ENCODE results near the gene SDF2L1. TPM values are rescaled to one million over a fixed set of nuclear protein-coding genes. Genes with fewer than 3 reads are reported as not detected.

Gene SDF2L1
- total and polyA plus RNA-seq, 2 of the 13 experiments (the other 11 are each of a cell fraction or from before 2014, with no cell fraction given), result 18.0 to 57.4 TPM

- intact Hi-C loops (cut with micrococcal nuclease; ENCODE audit: unreplicated experiment), result no loop called here
- BruUV-seq (replicated peaks), result no TSS peak
- no peaks in the 10 kb centered on the region for H3K9me3 ChIP-seq (ENCODE audit: low read length)
- POLR2A ChIA-PET, result no interaction called here
- H2AFZ ChIP-seq (ENCODE audit: low read length), result no peak overlapping the region
- 86% methylated on average over 3 of the region's 3 CpGs for WGBS (ENCODE audit: low lambda C conversion rate)
- TF ChIP-seq PAX8 (CRISPR knock-in tag; IDR thresholded peaks at IDR 0.05; ENCODE audit: borderline replicate concordance) (no peak), ZNF546 (CRISPR knock-in tag; conservative IDR thresholded peaks at IDR 0.05) (no peak), GMEB1 (CRISPR knock-in tag; IDR thresholded peaks at IDR 0.05; ENCODE audit: borderline replicate concordance) (no peak), ZNF607 (CRISPR knock-in tag; IDR thresholded peaks at IDR 0.05; ENCODE audit: borderline replicate concordance) (no peak), ZNF580 (CRISPR knock-in tag; IDR thresholded peaks at IDR 0.05; ENCODE audit: borderline replicate concordance, low read depth) (no peak), ZNF615 (CRISPR knock-in tag; IDR thresholded peaks at IDR 0.05; ENCODE audit: borderline replicate concordance) (no peak)
- H3K79me2 ChIP-seq (ENCODE audit: insufficient read depth, low read length), result peaks cover 14% of the 10 kb centered on the region
- no peak overlapping the region for H3K4me2 ChIP-seq (ENCODE audit: low read depth, low read length)
- in situ Hi-C loops (cut with HindIII; ENCODE audit: extremely low pct_ligation_motif_present, low pct_unique_long_range_greater_than_20kb), result no loop called here
- no peak overlapping the region for H3K9ac ChIP-seq (ENCODE audit: insufficient read depth, low read depth, low read length)
- FAIRE-seq, result no peak
- H4K20me1 ChIP-seq (ENCODE audit: insufficient read depth, low read length), result peaks cover 27% of the 10 kb centered on the region
- no peak overlapping the region for H3K27ac ChIP-seq (ENCODE audit: extremely low read length, insufficient read depth, low read length)
- ATAC-seq, result no peak
- H3K36me3 ChIP-seq (replicated peaks in 1 of 2; ENCODE audit: control insufficient read depth in 1 of 2, insufficient read depth in 2 of 2, low read length in 2 of 2), result peaks cover 0 to 53% of the 10 kb centered on the region in 2 experiments; a peak in 4 of 5 replicates
- CTCF ChIA-PET (ENCODE audit: low intra/inter-chr PET ratio, low total read pairs), result no interaction called here
- H3K27me3 ChIP-seq (ENCODE audit: control insufficient read depth in 1 of 2, insufficient read depth in 2 of 2, low read length in 2 of 2), result no peaks in the 10 kb centered on the region
- DNase-seq (ENCODE audit: low spot score), result no peak
- H3K4me1 ChIP-seq (ENCODE audit: insufficient read depth, low read length), result no peaks in the 10 kb centered on the region
- no peak overlapping the region for H3K4me3 ChIP-seq (replicated peaks in 1 of 3; ENCODE audit: insufficient read depth in 1 of 3, low read depth in 2 of 3, low read length in 3 of 3)
Measured at GRCh38 chr22:21621025-21621424, 21.1 kb upstream of the SDF2L1 start.
